Lung (tissue), 12 donors: Measurements from ENCODE around the gene PEX13. TPM values are rescaled to one million over a fixed set of nuclear protein-coding genes. Genes with fewer than 3 reads are reported as not detected.

Experiments
- ATAC-seq: fragments of 200-7000 bp; cut with Tn5 transposase; one replicate; pipeline ENCODE4 v1.9.1; 2020; ENCODE audit warnings: moderate number of reproducible peaks; ENCODE audit not compliant: insufficient read depth, low FRiP score
- DNase-seq, 3 donors: peaks; one replicate each; pipeline ENCODE4 v3.0.0-alpha.2; 2013 to 2017
- H3K27ac ChIP-seq, 2 donors: one replicate each; pipeline ENCODE4 v1.5.1; 2013; ENCODE audit warnings: mild to moderate bottlenecking in 2 of 2, moderate library complexity in 2 of 2, control low read depth in 1 of 2, inconsistent platforms in 1 of 2, low read depth in 1 of 2, low read length in 1 of 2
- H3K27me3 ChIP-seq, 3 donors: one replicate each; pipeline ENCODE4 v1.5.1; 2013; ENCODE audit warnings: low read length in 2 of 3; ENCODE audit not compliant: control insufficient read depth in 3 of 3, insufficient read depth in 3 of 3
- H3K36me3 ChIP-seq, 4 donors: one replicate each; pipeline ENCODE4 v1.5.1; 2013; ENCODE audit warnings: low read length in 4 of 4, mild to moderate bottlenecking in 1 of 4, moderate library complexity in 1 of 4; ENCODE audit not compliant: control insufficient read depth in 4 of 4, insufficient read depth in 4 of 4
- H3K4me1 ChIP-seq, 5 donors: one replicate each; pipeline ENCODE4 v1.5.1; 2013; ENCODE audit warnings: low read length in 5 of 5, mild to moderate bottlenecking in 2 of 5, moderate library complexity in 1 of 5; ENCODE audit not compliant: control insufficient read depth in 5 of 5, insufficient read depth in 5 of 5
- H3K4me3 ChIP-seq: one replicate; pipeline ENCODE4 v1.5.1; 2013; ENCODE audit warnings: mild to moderate bottlenecking, control low read depth, moderate library complexity
- H3K9ac ChIP-seq, 2 donors: one replicate each; pipeline ENCODE4 v1.5.1; 2013; ENCODE audit warnings: low read length in 2 of 2, control low read depth in 1 of 2; ENCODE audit not compliant: insufficient read depth in 1 of 2
- H3K9me3 ChIP-seq, 4 donors: one replicate each; pipeline ENCODE4 v1.5.1; 2013; ENCODE audit warnings: low read length in 3 of 4, mild to moderate bottlenecking in 1 of 4, moderate library complexity in 1 of 4; ENCODE audit not compliant: control insufficient read depth in 4 of 4, insufficient read depth in 3 of 4
- CTCF ChIP-seq: IDR thresholded peaks from 2 replicates; pipeline ENCODE4 v1.5.1; 2012; ENCODE audit warnings: mild to moderate bottlenecking; ENCODE audit errors: control extremely low read depth, extremely low read depth
- WGBS, 2 donors: extraction: QIAGEN DNeasy Blood & Tissue Kit; methylation state at CpG; one replicate each; pipeline ENCODE4 v1.1.7; 2013; 5-methylcytosine and 5-hydroxymethylcytosine counted together
- polyA plus RNA-seq, 2 donors: library from polyadenylated mRNA; stranded (reverse); fragments of 200-250 nt; gene quantifications; one replicate each; pipeline ENCODE4 v1.2.1, GENCODE V29; 2013
- total RNA-seq, 2 donors: library from RNA; depleted of rRNA in 1 of 2; stranded (reverse); fragments of >200 nt in 1 of 2; gene quantifications; one replicate each; pipeline ENCODE4 v1.2.1, GENCODE V29; 2014 to 2021
- donor health status: control.
- donor health status: control.
- donor health status: Bipolar disorder and iron deficiency.
- donor health status: healthy.
- donor health status: DM: yes; HTN: yes; CAD: no.

Gene PEX13
- total and polyA plus RNA-seq, 4 donors = 11.1 to 45.1 (median 17.3) TPM

DNA sequence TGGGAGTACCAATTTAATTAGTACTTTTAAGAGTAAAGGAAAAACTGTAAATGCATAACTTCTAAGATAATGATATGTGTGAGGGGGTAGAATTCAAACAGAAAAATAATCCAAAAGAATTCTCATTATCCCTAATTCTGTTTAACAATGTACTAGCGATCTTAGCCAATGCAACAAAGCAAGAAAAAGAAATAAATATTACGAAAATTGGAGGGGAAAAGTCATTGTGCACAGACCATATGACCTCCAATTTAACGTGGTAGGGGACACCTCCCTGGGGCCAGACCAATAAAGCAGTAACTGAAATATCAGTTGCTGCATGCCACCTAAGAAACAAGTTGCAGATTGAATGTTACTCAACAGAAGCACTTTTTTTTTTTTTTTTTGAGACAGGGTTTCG lies 25.9 kb upstream of the PEX13 start:
- no peak overlapping the region for H3K9ac ChIP-seq
- WGBS, 2 donors = 94 to 97% methylated on average over 4 of the region's 4 CpGs
- ATAC-seq (no peak), DNase-seq (no peak)
- H3K9me3 ChIP-seq = peaks cover 0 to 5% (median 2%) of the 10 kb centered on the region in 4 donors
- no peaks in the 10 kb centered on the region for H3K27me3 ChIP-seq
- no peak for TF ChIP-seq CTCF
- H3K36me3 ChIP-seq = peaks cover 0 to 2% (median 0%) of the 10 kb centered on the region in 4 donors
- no peak overlapping the region for H3K4me3 ChIP-seq
- peaks cover 0 to 2% (median 0%) of the 10 kb centered on the region in 5 donors for H3K4me1 ChIP-seq
- no peak overlapping the region for H3K27ac ChIP-seq

DNA sequence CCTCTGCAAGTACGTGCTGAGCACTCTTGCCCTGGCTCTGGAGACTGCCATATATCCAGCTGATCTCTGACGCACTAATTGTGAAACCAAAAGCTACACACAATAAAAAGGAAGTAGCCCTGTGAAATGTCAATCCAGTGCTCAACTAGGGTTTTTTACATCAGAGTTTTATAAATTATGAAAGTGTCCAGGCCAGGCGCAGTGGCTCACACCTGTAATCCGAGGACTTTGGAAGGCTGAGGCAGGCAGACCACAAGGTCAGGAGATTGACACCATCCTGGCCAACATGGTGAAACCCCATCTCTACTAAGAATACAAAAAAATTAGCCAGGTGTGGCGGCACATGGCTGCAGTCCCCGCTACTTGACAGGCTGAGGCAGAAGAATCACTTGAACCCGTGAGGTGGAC lies 24.5 kb upstream of the PEX13 start:
- Histone ChIP-seq H3K9ac (no peak overlapping the region), H3K4me1 (peaks cover 0 to 2% (median 0%) of the 10 kb centered on the region in 5 donors), H3K4me3 (no peak overlapping the region), H3K9me3 (peaks cover 0 to 5% (median 2%) of the 10 kb centered on the region in 4 donors), H3K27ac (no peak overlapping the region), H3K27me3 (no peaks in the 10 kb centered on the region), H3K36me3 (peaks cover 0 to 2% (median 0%) of the 10 kb centered on the region in 4 donors)
- ATAC-seq = no peak
- peak in 1 of 3 donors; percentile 14 for DNase-seq
- 53 to 74% methylated on average over 7 of the region's 7 CpGs for WGBS, 2 donors
- no peak for TF ChIP-seq CTCF

DNA sequence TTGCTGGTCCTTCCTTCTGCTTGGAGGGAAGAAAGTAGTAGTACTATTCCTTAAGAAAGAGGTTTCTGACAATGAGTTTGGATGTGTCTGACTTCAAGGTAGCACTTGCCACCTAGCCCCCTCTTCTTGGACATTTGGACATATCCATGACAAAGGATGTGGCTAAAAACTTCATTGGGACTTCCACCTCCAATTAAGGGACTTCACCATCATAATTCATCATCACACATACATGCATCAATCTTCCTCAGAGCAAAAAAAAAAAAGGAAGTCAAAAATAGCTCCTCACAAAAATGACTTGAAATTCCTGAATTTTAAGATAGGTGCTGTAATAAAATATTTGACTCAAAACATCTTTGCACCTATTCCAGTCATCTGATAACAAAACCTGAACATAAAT lies 23.4 kb upstream of the PEX13 start:
- Histone ChIP-seq H3K4me1 (peaks cover 0 to 2% (median 0%) of the 10 kb centered on the region in 5 donors), H3K27me3 (no peaks in the 10 kb centered on the region), H3K9me3 (peaks cover 0 to 5% (median 2%) of the 10 kb centered on the region in 4 donors), H3K9ac (no peak overlapping the region), H3K4me3 (no peak overlapping the region), H3K36me3 (peaks cover 0 to 2% (median 0%) of the 10 kb centered on the region in 4 donors), H3K27ac (no peak overlapping the region)
- DNase-seq = no peak
- no peak for TF ChIP-seq CTCF
- ATAC-seq = no peak
